ENCODE data around the gene ALPK3. TPM values are rescaled to one million over a fixed set of nuclear protein-coding genes. Genes with fewer than 3 reads are reported as not detected.

ALPK3 gene
- total RNA-seq, 1 donor from 2014 or later, result 0.34 TPM

GRCh38 chr15:84905016-84905916 lies 88.1 kb downstream of the ALPK3 start:
- H3K36me3 Mint-ChIP-seq (ENCODE audit: low read depth), result no peaks in the 10 kb centered on the region
- DNase-seq (ENCODE audit: low spot score), result no peak
- H3K4me3 Mint-ChIP-seq (ENCODE audit: low read depth), result no peak overlapping the region
- H3K4me1 Mint-ChIP-seq (ENCODE audit: low read depth), result no peaks in the 10 kb centered on the region
- intact Hi-C loops (cut with micrococcal nuclease), result no loop called here
- H3K27ac Mint-ChIP-seq, result no peak overlapping the region
- no peaks in the 10 kb centered on the region for H3K9me3 Mint-ChIP-seq
- peaks cover 2% of the 10 kb centered on the region for H3K27me3 Mint-ChIP-seq (ENCODE audit: low read depth)

- H3K27me3 Mint-ChIP-seq (ENCODE audit: low read depth), result no peaks in the 10 kb centered on the region
- no peak overlapping the region for H3K27ac Mint-ChIP-seq
- no peaks in the 10 kb centered on the region for H3K36me3 Mint-ChIP-seq (ENCODE audit: low read depth)
- no peaks in the 10 kb centered on the region for H3K9me3 Mint-ChIP-seq
- H3K4me3 Mint-ChIP-seq (ENCODE audit: low read depth), result no peak overlapping the region
- intact Hi-C loops (cut with micrococcal nuclease), result no loop called here
- H3K4me1 Mint-ChIP-seq (ENCODE audit: low read depth), result peaks cover 8% of the 10 kb centered on the region
- DNase-seq (ENCODE audit: low spot score), result no peak
Observed at GRCh38 chr15:84907731-84908130, 90.6 kb downstream of the ALPK3 start.

DNA sequence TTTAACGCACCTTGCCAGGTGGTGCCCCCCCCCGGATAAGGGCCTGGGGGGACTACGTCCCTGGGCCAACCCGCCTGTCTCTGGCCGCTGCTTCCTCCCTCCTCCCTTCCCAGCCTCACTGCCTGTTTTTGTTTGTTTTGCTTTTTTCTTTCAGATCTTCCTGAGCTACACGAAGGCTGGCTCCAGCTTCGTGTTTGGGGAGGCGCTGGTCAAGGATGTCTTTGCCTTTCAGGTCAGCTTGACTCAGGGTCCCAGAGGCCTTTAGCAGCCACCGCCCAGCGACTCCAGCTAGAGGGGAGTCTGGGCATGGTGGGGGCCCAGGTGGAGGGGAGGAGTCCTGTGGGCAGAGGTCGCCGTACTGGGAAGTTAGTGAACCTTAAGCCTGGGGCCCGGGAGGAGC lies 91.4 kb downstream of the ALPK3 start:
- no peak overlapping the region for H3K27ac Mint-ChIP-seq
- intact Hi-C loops (cut with micrococcal nuclease), result no loop called here
- no peak for DNase-seq (ENCODE audit: low spot score)
- no peaks in the 10 kb centered on the region for H3K27me3 Mint-ChIP-seq (ENCODE audit: low read depth)
- no peak overlapping the region for H3K4me3 Mint-ChIP-seq (ENCODE audit: low read depth)
- H3K9me3 Mint-ChIP-seq, result no peaks in the 10 kb centered on the region
- no peaks in the 10 kb centered on the region for H3K36me3 Mint-ChIP-seq (ENCODE audit: low read depth)
- peaks cover 9% of the 10 kb centered on the region for H3K4me1 Mint-ChIP-seq (ENCODE audit: low read depth)

DNA sequence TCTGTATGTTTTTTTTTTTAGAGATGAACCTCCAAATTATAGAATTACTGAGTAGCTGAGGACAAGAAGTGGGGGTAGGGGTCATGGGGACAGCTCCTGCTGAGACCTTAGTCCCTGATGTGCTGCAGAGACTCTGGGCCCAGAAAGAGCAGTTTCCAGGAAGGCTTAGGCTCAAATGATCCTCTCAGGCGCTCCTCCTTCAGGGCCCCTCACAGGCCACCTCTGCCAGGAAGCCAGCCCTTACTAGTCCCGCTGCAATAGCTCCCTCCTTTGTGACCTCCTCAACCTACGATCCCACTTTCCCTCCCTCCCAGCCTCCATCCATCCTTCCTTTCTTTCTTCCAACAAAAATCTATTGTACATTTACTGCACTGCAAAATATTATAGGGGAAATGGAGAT lies 91.9 kb downstream of the ALPK3 start:
- no peak for DNase-seq (ENCODE audit: low spot score)
- Mint-ChIP-seq H3K4me1 (ENCODE audit: low read depth) (peaks cover 9% of the 10 kb centered on the region), H3K27me3 (ENCODE audit: low read depth) (no peaks in the 10 kb centered on the region), H3K9me3 (no peaks in the 10 kb centered on the region), H3K4me3 (ENCODE audit: low read depth) (no peak overlapping the region), H3K27ac (no peak overlapping the region), H3K36me3 (ENCODE audit: low read depth) (no peaks in the 10 kb centered on the region)
- intact Hi-C loops (cut with micrococcal nuclease), result no loop called here

DNA sequence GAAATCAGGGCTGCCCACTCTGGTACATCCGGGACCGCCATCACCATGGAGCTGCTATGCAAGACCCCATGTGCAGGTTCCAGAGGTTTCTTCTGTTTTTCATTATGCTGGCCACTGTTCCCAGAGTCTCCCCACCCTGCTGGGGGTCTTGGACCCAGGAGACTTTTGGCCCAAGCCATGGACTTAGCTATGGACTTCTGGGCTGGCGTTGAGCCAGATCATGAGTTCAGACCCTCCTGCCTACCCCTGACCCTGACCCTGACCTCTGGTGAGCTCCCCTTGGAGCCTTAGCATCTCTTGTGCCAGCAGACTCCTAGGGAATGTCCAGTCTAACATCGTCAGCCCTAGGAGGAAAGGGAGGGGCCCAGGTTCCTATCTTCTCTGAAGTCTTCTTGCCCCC lies 92.6 kb downstream of the ALPK3 start:
- Mint-ChIP-seq H3K36me3 (ENCODE audit: low read depth) (peaks cover under 1% of the 10 kb centered on the region), H3K9me3 (no peaks in the 10 kb centered on the region), H3K27me3 (ENCODE audit: low read depth) (no peaks in the 10 kb centered on the region), H3K4me1 (ENCODE audit: low read depth) (peaks cover 11% of the 10 kb centered on the region), H3K4me3 (ENCODE audit: low read depth) (no peak overlapping the region), H3K27ac (no peak overlapping the region)
- intact Hi-C loops (cut with micrococcal nuclease), result no loop called here
- no peak for DNase-seq (ENCODE audit: low spot score)

- DNase-seq (ENCODE audit: low spot score), result no peak
- Mint-ChIP-seq H3K36me3 (ENCODE audit: low read depth) (peaks cover 2% of the 10 kb centered on the region), H3K4me1 (ENCODE audit: low read depth) (peaks cover 19% of the 10 kb centered on the region), H3K27me3 (ENCODE audit: low read depth) (no peaks in the 10 kb centered on the region), H3K27ac (no peak overlapping the region), H3K4me3 (ENCODE audit: low read depth) (no peak overlapping the region), H3K9me3 (no peaks in the 10 kb centered on the region)
- intact Hi-C loops (cut with micrococcal nuclease), result no loop called here
Observed at GRCh38 chr15:84910928-84911623, 93.9 kb downstream of the ALPK3 start.

DNA sequence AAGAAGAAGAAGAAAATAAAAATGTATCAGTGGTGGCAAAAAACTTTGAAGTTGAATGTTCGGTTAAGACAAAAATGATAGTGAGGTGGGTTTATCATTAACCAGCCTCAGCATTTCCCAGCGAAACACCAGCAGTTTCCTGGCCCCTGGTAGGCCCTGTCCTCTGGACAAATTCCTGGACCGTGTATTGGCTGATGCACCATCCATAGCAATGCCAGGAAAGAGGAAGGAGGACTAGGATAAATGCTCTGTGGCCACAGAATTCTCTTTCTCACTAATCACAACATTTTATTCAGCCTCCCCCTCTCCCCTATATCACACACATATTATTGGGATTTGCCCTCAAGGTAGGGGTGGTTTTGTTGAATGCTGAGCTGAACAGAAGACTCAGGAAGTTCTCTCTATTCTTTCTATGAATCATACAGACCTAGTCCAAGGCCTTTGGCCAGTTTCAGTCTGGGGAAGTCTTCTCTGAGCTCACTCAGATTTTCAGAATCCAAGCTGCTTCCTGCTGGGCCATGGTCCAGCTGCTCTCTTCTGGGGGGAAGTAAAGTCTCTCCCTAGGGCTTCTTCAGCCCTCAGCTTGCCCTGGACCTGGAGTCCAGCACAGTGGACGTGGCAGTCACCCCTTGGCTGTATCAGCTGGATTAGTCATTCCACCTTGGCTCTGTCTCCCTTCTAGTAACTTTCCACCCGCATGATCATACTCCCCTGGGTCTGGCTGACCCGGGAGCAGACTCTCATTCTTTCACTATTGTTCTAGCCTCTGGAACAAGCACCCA lies 94.9 kb downstream of the ALPK3 start:
- Mint-ChIP-seq H3K4me3 (ENCODE audit: low read depth) (no peak overlapping the region), H3K27ac (no peak overlapping the region), H3K4me1 (ENCODE audit: low read depth) (peaks cover 19% of the 10 kb centered on the region), H3K27me3 (ENCODE audit: low read depth) (no peaks in the 10 kb centered on the region), H3K36me3 (ENCODE audit: low read depth) (peaks cover 2% of the 10 kb centered on the region), H3K9me3 (no peaks in the 10 kb centered on the region)
- DNase-seq (ENCODE audit: low spot score), result no peak
- intact Hi-C loops (cut with micrococcal nuclease), result no loop called here

DNA sequence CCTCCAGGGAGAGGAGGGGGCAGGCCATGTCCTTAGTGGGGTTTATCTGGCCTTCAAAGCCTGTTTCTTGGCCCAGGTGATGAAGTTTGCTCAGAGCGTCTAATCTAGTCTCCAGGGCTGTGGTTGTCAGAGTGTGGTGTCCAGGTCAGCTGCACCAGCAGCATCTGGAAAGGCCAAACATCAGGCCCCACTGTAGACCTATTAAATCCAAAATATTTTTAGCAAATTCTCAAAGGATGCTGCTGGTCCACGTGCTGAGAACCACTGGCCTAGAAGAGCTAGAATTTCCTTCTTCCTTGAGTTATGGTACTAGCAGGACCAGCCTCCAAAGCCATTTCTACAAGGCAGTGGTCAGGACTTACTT lies 96.2 kb downstream of the ALPK3 start:
- intact Hi-C loops (cut with micrococcal nuclease), result no loop called here
- no peak overlapping the region for H3K27ac Mint-ChIP-seq
- H3K4me1 Mint-ChIP-seq (ENCODE audit: low read depth), result peaks cover 21% of the 10 kb centered on the region
- H3K9me3 Mint-ChIP-seq, result no peaks in the 10 kb centered on the region
- no peaks in the 10 kb centered on the region for H3K27me3 Mint-ChIP-seq (ENCODE audit: low read depth)
- peaks cover 2% of the 10 kb centered on the region for H3K36me3 Mint-ChIP-seq (ENCODE audit: low read depth)
- H3K4me3 Mint-ChIP-seq (ENCODE audit: low read depth), result no peak overlapping the region
- DNase-seq (ENCODE audit: low spot score), result no peak

DNA sequence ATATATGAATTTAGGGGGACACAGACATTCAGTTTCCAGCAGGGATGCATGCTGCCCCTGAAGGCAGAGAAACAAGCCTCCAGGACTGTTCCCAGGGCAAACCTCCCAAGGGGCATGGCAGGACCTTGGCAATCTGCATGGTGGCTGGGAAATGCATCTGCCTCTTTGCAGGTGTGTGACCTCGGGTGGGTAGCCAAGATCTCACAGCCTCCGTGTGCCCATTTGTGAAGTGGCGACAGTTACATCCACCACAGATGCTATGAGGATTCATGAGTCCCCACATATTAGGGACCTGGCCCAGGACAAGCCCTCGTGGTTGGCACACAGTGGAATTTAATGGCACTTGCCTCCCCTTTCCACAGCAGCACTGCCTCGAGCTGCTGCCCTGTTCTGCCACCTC lies 97.2 kb downstream of the ALPK3 start:
- H3K4me1 Mint-ChIP-seq (ENCODE audit: low read depth), result peaks cover 21% of the 10 kb centered on the region
- no peaks in the 10 kb centered on the region for H3K9me3 Mint-ChIP-seq
- H3K4me3 Mint-ChIP-seq (ENCODE audit: low read depth), result no peak overlapping the region
- intact Hi-C loops (cut with micrococcal nuclease), result no loop called here
- no peaks in the 10 kb centered on the region for H3K27me3 Mint-ChIP-seq (ENCODE audit: low read depth)
- peaks cover 2% of the 10 kb centered on the region for H3K36me3 Mint-ChIP-seq (ENCODE audit: low read depth)
- DNase-seq (ENCODE audit: low spot score), result no peak
- H3K27ac Mint-ChIP-seq, result no peak overlapping the region

GRCh38 chr15:84914909-84915605 lies 97.9 kb downstream of the ALPK3 start:
- peak; percentile 59 for DNase-seq (ENCODE audit: low spot score)
- H3K27ac Mint-ChIP-seq, result peak overlapping the region; percentile 94
- H3K4me3 Mint-ChIP-seq (ENCODE audit: low read depth), result peak overlapping the region; percentile 85
- intact Hi-C loops (cut with micrococcal nuclease), result no loop called here
- no peaks in the 10 kb centered on the region for H3K27me3 Mint-ChIP-seq (ENCODE audit: low read depth)
- H3K9me3 Mint-ChIP-seq, result no peaks in the 10 kb centered on the region
- peaks cover 21% of the 10 kb centered on the region for H3K4me1 Mint-ChIP-seq (ENCODE audit: low read depth)
- peaks cover 2% of the 10 kb centered on the region for H3K36me3 Mint-ChIP-seq (ENCODE audit: low read depth)

GRCh38 chr15:84915606-84915958 lies 98.4 kb downstream of the ALPK3 start:
- Mint-ChIP-seq H3K36me3 (ENCODE audit: low read depth) (peaks cover 2% of the 10 kb centered on the region), H3K4me1 (ENCODE audit: low read depth) (peaks cover 21% of the 10 kb centered on the region), H3K4me3 (ENCODE audit: low read depth) (no peak overlapping the region), H3K9me3 (no peaks in the 10 kb centered on the region), H3K27ac (peak overlapping the region; percentile 4), H3K27me3 (ENCODE audit: low read depth) (peaks cover 1% of the 10 kb centered on the region)
- no peak for DNase-seq (ENCODE audit: low spot score)
- intact Hi-C loops (cut with micrococcal nuclease), result no loop called here

DNA sequence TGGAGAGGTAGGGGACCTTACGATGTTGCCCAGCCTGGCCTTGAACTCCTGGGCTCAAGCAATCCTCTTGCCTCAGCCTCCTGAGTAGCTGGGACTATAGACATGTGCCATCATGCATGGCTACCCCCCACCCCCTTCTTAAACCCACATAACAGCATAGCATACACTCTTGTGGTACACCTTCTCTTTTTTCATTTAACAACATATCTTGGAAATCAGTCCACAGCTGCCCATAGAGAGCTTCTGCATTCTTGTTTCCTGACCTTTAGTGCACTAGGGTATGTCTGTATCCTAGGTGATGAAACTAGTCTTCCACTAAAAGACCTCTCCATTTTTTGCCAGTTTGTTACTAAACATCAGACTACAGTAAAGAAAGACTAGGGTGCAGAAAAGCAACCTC lies 100.3 kb downstream of the ALPK3 start:
- H3K36me3 Mint-ChIP-seq (ENCODE audit: low read depth), result peaks cover 2% of the 10 kb centered on the region

More for the DNA sequence above, 100.3 kb downstream of the ALPK3 start:
- H3K27ac Mint-ChIP-seq, result no peak overlapping the region
- no peak for DNase-seq (ENCODE audit: low spot score)
- no peaks in the 10 kb centered on the region for H3K9me3 Mint-ChIP-seq
- H3K4me3 Mint-ChIP-seq (ENCODE audit: low read depth), result no peak overlapping the region
- peaks cover 16% of the 10 kb centered on the region for H3K4me1 Mint-ChIP-seq (ENCODE audit: low read depth)
- intact Hi-C loops (cut with micrococcal nuclease), result no loop called here
- peaks cover 4% of the 10 kb centered on the region for H3K27me3 Mint-ChIP-seq (ENCODE audit: low read depth)

Data from activated T-helper 2 cell treated with anti-CD3 and anti-CD28 coated beads, Interferon-gamma antibody, Interleukin-2, Interleukin-4, amounts not matched to agents 10 μg/mL and 5 μg/mL and 100 μg/mL, durations not matched to agents 14 hours and 24 hours and 36 hours (primary cell).